IPS-18c (cell line): ENCODE results near the gene PCSK2.

Experiments
- H3K4me3 ChIP-seq: 2 replicates; pipeline ENCODE4 v1.7.0; 2013; ENCODE audit warnings: low read depth, mild to moderate bottlenecking, low read length, moderate library complexity; ENCODE audit not compliant: insufficient read depth
- H3K9me3 ChIP-seq: one replicate; pipeline ENCODE4 v1.6.1; 2013; ENCODE audit warnings: mild to moderate bottlenecking, low read length, moderate library complexity; ENCODE audit not compliant: control insufficient read depth, insufficient read depth

PCSK2 gene

GRCh38 chr20:17471606-17472187 is 244.9 kb downstream of the PCSK2 start:
- no peaks in the 10 kb centered on the region for H3K9me3 ChIP-seq
- H3K4me3 ChIP-seq: no peak overlapping the region

- Histone ChIP-seq H3K4me3 (no peak overlapping the region), H3K9me3 (no peaks in the 10 kb centered on the region)
These were observed 246.8 kb downstream of the PCSK2 start for GRCh38 chr20:17473659-17474058.

- Histone ChIP-seq H3K4me3 (no peak overlapping the region), H3K9me3 (no peaks in the 10 kb centered on the region)
These were observed 252.3 kb downstream of the PCSK2 start for GRCh38 chr20:17479063-17479657.

- Histone ChIP-seq H3K9me3 (no peaks in the 10 kb centered on the region), H3K4me3 (no peak overlapping the region)
These were observed 253.9 kb downstream of the PCSK2 start for GRCh38 chr20:17480696-17481095.

GRCh38 chr20:17481661-17482060 is 254.8 kb downstream of the PCSK2 start:
- Histone ChIP-seq H3K4me3 (no peak overlapping the region), H3K9me3 (no peaks in the 10 kb centered on the region)

GRCh38 chr20:17482536-17482935 is 255.7 kb downstream of the PCSK2 start:
- H3K4me3 ChIP-seq: no peak overlapping the region
- no peaks in the 10 kb centered on the region for H3K9me3 ChIP-seq

- Histone ChIP-seq H3K9me3 (no peaks in the 10 kb centered on the region), H3K4me3 (no peak overlapping the region)
These were observed 258.2 kb downstream of the PCSK2 start for GRCh38 chr20:17485017-17485416.

- Histone ChIP-seq H3K9me3 (no peaks in the 10 kb centered on the region), H3K4me3 (no peak overlapping the region)
These were observed 262.2 kb downstream of the PCSK2 start for GRCh38 chr20:17488916-17489600.

- H3K9me3 ChIP-seq: no peaks in the 10 kb centered on the region
- H3K4me3 ChIP-seq: no peak overlapping the region
These were observed 263.7 kb downstream of the PCSK2 start for GRCh38 chr20:17490501-17490900.

- no peaks in the 10 kb centered on the region for H3K9me3 ChIP-seq
- H3K4me3 ChIP-seq: no peak overlapping the region
These were observed 264.2 kb downstream of the PCSK2 start for GRCh38 chr20:17491041-17491440.

GRCh38 chr20:17491488-17491887 is 264.6 kb downstream of the PCSK2 start:
- Histone ChIP-seq H3K9me3 (no peaks in the 10 kb centered on the region), H3K4me3 (no peak overlapping the region)

- no peaks in the 10 kb centered on the region for H3K9me3 ChIP-seq
- no peak overlapping the region for H3K4me3 ChIP-seq
These were observed 266.3 kb downstream of the PCSK2 start for GRCh38 chr20:17493173-17493572.

- Histone ChIP-seq H3K9me3 (no peaks in the 10 kb centered on the region), H3K4me3 (no peak overlapping the region)
These were observed 267.4 kb downstream of the PCSK2 start for GRCh38 chr20:17494201-17494600.

- no peak overlapping the region for H3K4me3 ChIP-seq
- H3K9me3 ChIP-seq: no peaks in the 10 kb centered on the region
These were observed 269.0 kb downstream of the PCSK2 start for GRCh38 chr20:17495826-17496225.

GRCh38 chr20:17497821-17498580 is 271.2 kb downstream of the PCSK2 start:
- no peak overlapping the region for H3K4me3 ChIP-seq
- H3K9me3 ChIP-seq: no peaks in the 10 kb centered on the region

- Histone ChIP-seq H3K4me3 (no peak overlapping the region), H3K9me3 (no peaks in the 10 kb centered on the region)
These were observed 271.8 kb downstream of the PCSK2 start for GRCh38 chr20:17498641-17499040.

- H3K4me3 ChIP-seq: no peak overlapping the region
These were observed 272.2 kb downstream of the PCSK2 start for GRCh38 chr20:17499041-17499440.

GRCh38 chr20:17500271-17500670 is 273.4 kb downstream of the PCSK2 start:
- H3K9me3 ChIP-seq: no peaks in the 10 kb centered on the region
- H3K4me3 ChIP-seq: no peak overlapping the region

More at GRCh38 chr20:17499041-17499440, 272.2 kb downstream of the PCSK2 start:
- H3K9me3 ChIP-seq: no peaks in the 10 kb centered on the region
